SH-SY5Y (cell line): ENCODE results near the gene POU2F3.

Source experiments
- GATA2 ChIP-seq: IDR thresholded peaks from 2 replicates; pipeline ENCODE4 v1.6.1; 2011; ENCODE audit warnings: mild to moderate bottlenecking, low read depth, low read length
- GATA3 ChIP-seq: IDR thresholded peaks from 2 replicates; pipeline ENCODE4 v1.6.1; 2011; ENCODE audit warnings: low read depth, mild to moderate bottlenecking, low read length, moderate library complexity

- TF ChIP-seq GATA2: no peak
- no peak for TF ChIP-seq GATA3
Observed at GRCh38 chr11:120365512-120365911, 125.6 kb downstream of the POU2F3 start.
